Stomach (tissue), 9 donors: Measurements from ENCODE around the gene C14orf180. TPM values are rescaled to one million over a fixed set of nuclear protein-coding genes. Genes with fewer than 3 reads are reported as not detected.

Source experiments
- DNase-seq, 2 donors: peaks; one replicate each; pipeline versions ENCODE4 v3.0.0 to v3.0.0-alpha.2; 2013 to 2019
- H3K27ac ChIP-seq, 5 donors: fragments of 200-600 bp in 4 of 5; sonication (generic) in 4 of 5; one replicate each; pipeline ENCODE4 v1.5.1; 2013 to 2019; ENCODE audit warnings: mild to moderate bottlenecking in 1 of 5, moderate library complexity in 1 of 5
- H3K27me3 ChIP-seq, 3 donors: fragments of 200-600 bp; sonication (generic); one replicate each; pipeline ENCODE4 v1.5.1; 2017 to 2019; ENCODE audit warnings: mixed run types in 1 of 3
- H3K36me3 ChIP-seq, 4 donors: fragments of 200-600 bp; sonication (generic); 1 replicate in 3 of 4; 2 replicates in 1 of 4; pipeline ENCODE4 v1.5.1; 2016 to 2019
- H3K4me1 ChIP-seq, 4 donors: fragments of 200-600 bp; sonication (generic); one replicate each; pipeline ENCODE4 v1.5.1; 2016 to 2019
- H3K4me3 ChIP-seq, 4 donors: fragments of 200-600 bp; sonication (generic) in 3 of 4; one replicate each; pipeline ENCODE4 v1.5.1; 2016 to 2019; ENCODE audit warnings: mild to moderate bottlenecking in 1 of 4
- H3K9me3 ChIP-seq, 4 donors: fragments of 200-600 bp; sonication (generic); one replicate each; pipeline ENCODE4 v1.5.1; 2016 to 2019
- EP300 ChIP-seq: sonication (generic); formaldehyde crosslinking; IDR thresholded peaks from one replicate; pipeline ENCODE4 v1.6.1; 2017; ENCODE audit warnings: antibody characterized with exemption
- POLR2A ChIP-seq, 4 donors: fragments of 450-650 bp; IDR thresholded peaks; one replicate each; pipeline ENCODE4 v1.6.1; 2016; ENCODE audit warnings: antibody characterized with exemption in 4 of 4, control low read depth in 2 of 4, mild to moderate bottlenecking in 1 of 4, moderate library complexity in 1 of 4
- POLR2AphosphoS5 ChIP-seq, 3 donors: sonication (generic); formaldehyde crosslinking; IDR thresholded peaks; one replicate each; pipeline ENCODE4 v1.6.1; 2016; ENCODE audit warnings: antibody characterized with exemption in 3 of 3
- WGBS, 5 donors: extraction: QIAGEN DNeasy Blood & Tissue Kit in 3 of 5; methylation state at CpG; one replicate each; pipeline versions ENCODE4 v1.1.5 to v1.1.7; 2013 to 2018; 5-methylcytosine and 5-hydroxymethylcytosine counted together
- intact Hi-C: fragments of 100-400 bp; cut with DNase I; formaldehyde crosslinking; loops from one replicate; pipeline ENCODE4 v1.15.1; 2023; ENCODE audit warnings: low total_unique reads
- polyA plus RNA-seq, 3 donors: library from polyadenylated mRNA; stranded (reverse); fragments of 200-250 nt; gene quantifications; one replicate each; pipeline ENCODE4 v1.2.3, GENCODE V29; 2013
- total RNA-seq, 5 donors: library from RNA; depleted of rRNA; stranded (reverse); fragments of >200 nt; gene quantifications; one replicate each; pipeline versions ENCODE4 v1.1.0 to v1.2.3, GENCODE V29; 2014 to 2016
- TF ChIP-seq, protein P1 (sequence below), 7 experiments: fragments of 450-650 bp in 4 of 7; fragments of 200-600 bp in 3 of 7; sonication (generic) in 3 of 7; IDR thresholded peaks; one replicate each; pipeline ENCODE4 v1.5.1; 2016 to 2019; ENCODE audit warnings: antibody characterized with exemption in 7 of 7, control low read depth in 2 of 7, mild to moderate bottlenecking in 1 of 7
- donor health status: healthy with polysubstance abuse.
- donor health status: Bipolar disorder and iron deficiency.
- donor health status: healthy.

C14orf180 gene
- total and polyA plus RNA-seq, 8 donors = 0.31 to 3.8 (median 0.45) TPM; not detected in 1

DNA sequence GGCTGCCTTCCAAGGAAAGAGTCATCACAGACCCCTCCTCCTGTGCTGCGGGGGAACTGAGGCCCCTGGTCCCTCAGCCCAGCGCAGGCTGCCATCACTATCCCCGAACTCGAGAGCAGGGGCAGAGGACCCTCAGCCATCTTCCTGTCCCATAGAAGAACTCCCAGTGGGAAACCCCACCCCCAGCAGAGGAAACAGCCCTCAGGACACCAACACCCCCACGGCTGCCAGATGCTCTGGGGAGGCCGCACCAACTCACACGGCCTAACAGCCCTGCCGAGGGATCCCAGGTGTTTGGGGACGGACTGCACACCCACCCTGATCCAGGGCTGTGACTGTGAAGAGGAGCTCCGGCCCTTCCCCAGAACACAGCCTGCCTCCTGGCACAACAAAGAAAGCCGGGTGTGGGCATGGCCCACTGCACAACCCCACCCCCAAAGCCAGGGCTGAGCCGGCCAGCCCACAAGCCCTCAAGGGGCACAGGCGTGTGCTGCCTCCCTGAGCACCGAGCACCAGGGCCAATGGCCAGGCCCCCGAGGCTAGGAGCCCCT lies 16.3 kb upstream of the C14orf180 start:
- no peaks in the 10 kb centered on the region for H3K9me3 ChIP-seq
- no peak overlapping the region for H3K27ac ChIP-seq
- peaks cover 0 to 79% (median 28%) of the 10 kb centered on the region in 3 donors for H3K27me3 ChIP-seq
- peaks cover 0 to 12% (median 8%) of the 10 kb centered on the region in 4 donors for H3K4me1 ChIP-seq
- TF ChIP-seq EP300 (no peak), POLR2A (IDR thresholded peaks at IDR 0.05) (no peak), POLR2AphosphoS5 (IDR thresholded peaks at IDR 0.05) (no peak)
- TF ChIP-seq, protein P1, sequence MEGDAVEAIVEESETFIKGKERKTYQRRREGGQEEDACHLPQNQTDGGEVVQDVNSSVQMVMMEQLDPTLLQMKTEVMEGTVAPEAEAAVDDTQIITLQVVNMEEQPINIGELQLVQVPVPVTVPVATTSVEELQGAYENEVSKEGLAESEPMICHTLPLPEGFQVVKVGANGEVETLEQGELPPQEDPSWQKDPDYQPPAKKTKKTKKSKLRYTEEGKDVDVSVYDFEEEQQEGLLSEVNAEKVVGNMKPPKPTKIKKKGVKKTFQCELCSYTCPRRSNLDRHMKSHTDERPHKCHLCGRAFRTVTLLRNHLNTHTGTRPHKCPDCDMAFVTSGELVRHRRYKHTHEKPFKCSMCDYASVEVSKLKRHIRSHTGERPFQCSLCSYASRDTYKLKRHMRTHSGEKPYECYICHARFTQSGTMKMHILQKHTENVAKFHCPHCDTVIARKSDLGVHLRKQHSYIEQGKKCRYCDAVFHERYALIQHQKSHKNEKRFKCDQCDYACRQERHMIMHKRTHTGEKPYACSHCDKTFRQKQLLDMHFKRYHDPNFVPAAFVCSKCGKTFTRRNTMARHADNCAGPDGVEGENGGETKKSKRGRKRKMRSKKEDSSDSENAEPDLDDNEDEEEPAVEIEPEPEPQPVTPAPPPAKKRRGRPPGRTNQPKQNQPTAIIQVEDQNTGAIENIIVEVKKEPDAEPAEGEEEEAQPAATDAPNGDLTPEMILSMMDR (IDR thresholded peaks at IDR 0.05) = no peak
- no peaks in the 10 kb centered on the region for H3K36me3 ChIP-seq
- H3K4me3 ChIP-seq = no peak overlapping the region
- DNase-seq = no peak
- WGBS, 5 donors = 20 to 81% (median 64%) methylated on average over 1 to 15 of the region's 15 CpGs
- intact Hi-C loops = loop anchor here (5.0 kb wide), 1 partner anchor 426 kb away; the partner anchor contains the start of gene KIF26A

DNA sequence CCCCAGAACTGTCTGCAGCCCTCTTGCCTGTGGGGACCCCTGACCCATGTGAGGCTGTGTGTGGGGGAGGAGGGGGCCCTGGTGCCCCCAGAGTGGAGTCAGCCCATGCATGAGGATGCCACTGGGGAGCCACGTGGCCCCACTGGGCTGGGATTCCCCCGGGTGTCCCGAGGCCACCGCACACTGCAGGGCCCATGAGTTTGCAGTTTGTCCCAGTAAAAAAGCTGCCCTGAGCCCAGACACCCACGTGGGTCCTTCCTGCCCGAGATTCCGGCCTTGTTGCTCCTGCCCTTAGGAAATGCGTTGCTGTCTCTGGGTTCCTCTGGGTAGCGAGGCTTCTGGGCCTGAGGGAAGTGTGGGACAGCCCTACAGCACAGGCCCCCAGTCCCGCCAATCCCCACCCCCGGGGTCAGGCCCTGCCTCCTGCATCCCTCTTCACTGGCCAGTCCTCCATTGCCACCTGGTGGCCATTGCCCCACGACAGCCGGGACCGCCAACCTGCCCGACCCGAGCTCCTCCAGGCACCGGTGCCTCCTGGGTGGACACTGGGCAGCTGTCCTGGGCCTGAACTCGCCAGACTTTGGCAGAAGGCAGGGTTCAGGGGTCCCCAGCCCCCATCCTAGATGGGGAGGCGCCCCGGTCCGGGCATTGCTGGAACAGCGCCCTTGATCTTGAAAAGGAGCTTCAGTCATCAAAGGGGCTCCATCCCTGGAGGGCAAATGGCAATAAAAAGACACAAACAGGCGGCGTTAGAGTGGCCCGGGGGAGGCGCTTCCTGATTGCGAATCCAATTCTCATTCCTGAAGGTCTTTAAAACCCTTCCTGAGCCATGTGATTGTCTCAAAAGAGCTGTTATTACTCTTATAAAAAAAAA lies 15.6 kb upstream of the C14orf180 start:
- 7 to 15% (median 11%) methylated on average over 14 to 27 of the region's 27 CpGs for WGBS, 5 donors
- peak; percentile 75 to 88 for DNase-seq
- Histone ChIP-seq H3K9me3 (no peaks in the 10 kb centered on the region), H3K27ac (no peak overlapping the region), H3K4me3 (no peak overlapping the region), H3K4me1 (peaks cover 0 to 12% (median 8%) of the 10 kb centered on the region in 4 donors), H3K27me3 (peaks cover 0 to 84% (median 28%) of the 10 kb centered on the region in 3 donors), H3K36me3 (no peaks in the 10 kb centered on the region)
- TF ChIP-seq EP300 = no peak
- TF ChIP-seq, protein P1 (IDR thresholded peaks at IDR 0.05) = peak in 5 of 7 experiments; percentile 57 to 87 (median 77)
- intact Hi-C loops = loop anchor here (5.0 kb wide), 1 partner anchor 427 kb away; the partner anchor contains the start of gene KIF26A

DNA sequence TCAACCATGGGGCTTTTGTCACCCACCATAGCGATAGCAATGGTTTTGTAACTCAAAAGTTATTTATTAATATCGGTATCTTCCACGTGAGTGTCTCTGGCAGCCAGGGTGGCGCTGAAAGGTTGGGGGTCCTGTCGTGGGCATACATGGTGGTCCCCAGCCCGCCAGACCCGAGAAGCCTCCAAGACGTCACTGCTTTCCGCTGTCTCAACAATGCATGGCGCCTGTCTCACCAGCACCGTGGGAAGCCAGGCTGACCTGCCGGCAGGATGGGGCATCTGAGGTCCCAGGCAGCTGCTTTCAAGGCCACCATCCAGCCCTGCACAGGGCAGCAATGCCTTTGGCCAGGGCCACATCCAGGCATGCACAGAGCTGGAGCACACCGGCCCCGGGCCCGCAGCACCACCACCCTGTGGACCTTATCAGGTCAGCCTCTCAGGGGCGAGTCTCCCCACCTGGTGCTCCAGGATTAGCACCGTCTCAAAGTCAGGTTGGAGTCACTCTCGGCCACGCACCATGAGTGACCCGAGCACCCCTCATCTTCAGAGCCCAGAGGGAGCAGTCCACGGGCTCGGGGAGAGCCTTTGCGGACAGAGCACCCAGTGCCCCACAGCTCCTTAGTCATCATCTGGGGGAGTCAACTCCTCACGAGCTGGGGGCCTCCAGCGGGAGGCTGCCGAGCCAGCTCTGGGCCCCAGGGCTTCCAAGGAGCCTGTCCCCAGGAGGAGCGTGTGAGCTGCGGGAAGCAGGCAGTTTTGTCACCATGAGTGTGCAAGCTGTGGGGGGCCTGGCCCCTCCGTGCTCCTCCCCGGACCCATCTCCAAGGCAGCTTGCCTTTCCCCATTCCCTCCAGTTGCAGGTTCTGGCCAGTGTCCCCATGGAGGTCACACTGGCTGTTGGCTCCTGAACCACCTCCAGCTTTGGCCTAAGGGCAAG lies 14.6 kb upstream of the C14orf180 start:
- intact Hi-C loops = loop anchor here (5.0 kb wide), 1 partner anchor 428 kb away; the partner anchor contains the start of gene KIF26A
- Histone ChIP-seq H3K27ac (no peak overlapping the region), H3K27me3 (peaks cover 0 to 91% (median 28%) of the 10 kb centered on the region in 3 donors), H3K4me3 (no peak overlapping the region), H3K4me1 (peaks cover 0 to 12% (median 8%) of the 10 kb centered on the region in 4 donors), H3K9me3 (no peaks in the 10 kb centered on the region), H3K36me3 (no peaks in the 10 kb centered on the region)
- no peak for TF ChIP-seq POLR2A (IDR thresholded peaks at IDR 0.05)
- no peak for TF ChIP-seq EP300
- no peak for TF ChIP-seq POLR2AphosphoS5 (IDR thresholded peaks at IDR 0.05)
- TF ChIP-seq, protein P1 (IDR thresholded peaks at IDR 0.05) = no peak
- WGBS, 5 donors = 69 to 80% (median 73%) methylated on average over 5 to 30 of the region's 30 CpGs
- DNase-seq = no peak
